ENCODE measurements around the gene SYT14.
"Not testable (repeated sequence)": the region's sequence is repeated elsewhere in the genome, so short reads cannot be mapped to it uniquely, and the experiment has no call there.

The SYT14 gene

DNA sequence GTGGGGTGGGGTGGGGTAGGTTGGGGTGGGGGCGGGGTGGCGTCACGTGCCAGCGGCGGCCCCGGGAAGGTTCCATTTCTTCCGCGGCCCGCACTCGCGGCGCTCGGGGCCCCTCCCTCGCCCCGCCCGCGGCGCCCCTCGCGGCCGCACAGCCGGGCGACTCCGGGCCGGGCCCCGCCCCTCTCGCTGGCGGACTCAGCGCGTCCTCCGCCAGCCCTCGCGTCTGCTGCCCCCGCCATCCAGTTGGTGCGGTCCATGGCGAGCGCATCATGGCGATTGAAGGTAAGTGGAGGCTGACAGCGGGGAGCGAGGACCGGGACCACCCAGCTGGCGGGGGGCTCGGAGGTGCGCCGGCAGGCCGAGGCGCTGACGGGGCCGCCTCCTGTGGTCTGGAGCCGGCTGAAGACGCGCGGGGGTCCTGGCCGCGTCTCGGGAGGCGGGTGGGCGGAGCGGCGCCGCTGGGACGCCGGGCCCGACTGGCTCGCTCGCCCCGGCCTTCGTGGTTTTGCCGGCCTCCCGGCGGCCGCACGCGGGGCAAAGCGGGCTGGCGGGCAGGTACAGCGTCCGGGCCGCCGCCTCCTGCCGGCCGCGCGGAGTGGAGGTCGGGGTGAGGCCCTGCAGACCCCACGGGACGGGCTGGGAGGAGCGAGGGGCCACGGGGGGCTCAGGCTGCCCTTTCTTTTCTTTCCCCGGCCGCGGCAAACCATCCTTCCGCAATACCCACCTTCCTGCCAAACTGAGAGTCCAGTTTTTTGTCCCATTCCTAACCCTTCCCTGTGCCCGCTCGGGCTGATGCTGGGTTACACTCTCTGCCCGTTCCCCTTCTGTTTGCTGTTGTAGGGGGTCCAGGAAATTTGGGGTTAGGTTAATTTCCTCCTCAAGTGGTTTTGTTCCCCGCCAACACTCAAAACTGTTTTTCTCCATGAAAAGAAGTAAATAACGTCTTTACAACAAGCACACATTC, at the start of gene SYT14:
Gene SYT14 (plus strand): TSS at position 222 of the 964 bp plus-strand sequence. CDS start 48 bp downstream, at position 270.
- DNase-seq (ENCODE audit: low read depth in 2 of 2): no peak

DNA sequence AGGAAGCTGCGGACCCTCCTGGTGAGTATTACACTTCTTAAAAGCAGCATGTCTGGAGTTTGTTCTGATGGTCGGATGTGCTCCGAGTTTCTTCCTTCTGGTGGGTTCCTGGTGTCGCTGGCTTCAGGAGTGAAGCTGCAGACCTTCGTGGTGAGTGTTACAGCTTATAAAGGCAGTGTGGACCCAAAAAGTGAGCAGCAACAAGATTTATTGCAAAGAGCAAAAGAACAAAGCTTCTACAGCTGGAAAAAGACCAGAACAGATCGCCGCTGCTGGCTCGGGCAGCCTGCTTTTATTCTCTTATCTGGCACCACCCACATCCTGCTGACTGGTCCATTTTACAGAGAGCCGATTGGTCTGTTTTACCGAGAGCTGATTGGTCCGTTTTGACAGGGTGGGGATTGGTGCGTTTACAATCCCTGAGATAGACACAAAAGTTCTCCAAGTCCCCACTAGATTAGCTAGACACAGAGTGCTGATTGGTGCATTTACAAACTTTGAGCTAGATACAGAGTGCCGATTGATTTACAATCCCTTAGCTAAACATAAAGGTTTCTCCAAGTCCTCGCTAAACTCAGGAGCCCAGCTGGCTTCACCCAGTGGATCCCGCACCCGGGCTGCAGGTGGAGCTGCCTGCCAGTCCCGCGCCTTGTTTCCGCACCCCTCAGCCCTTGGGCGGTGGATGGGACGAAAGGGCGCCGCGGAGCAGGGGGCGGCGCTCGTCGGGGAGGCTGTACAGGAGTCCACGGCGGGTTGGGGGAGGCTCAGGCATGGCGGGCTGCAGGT, 49.5 kb upstream of the SYT14 start:
- not testable (repeated sequence) for DNase-seq (ENCODE audit: low read depth in 2 of 2)

DNA sequence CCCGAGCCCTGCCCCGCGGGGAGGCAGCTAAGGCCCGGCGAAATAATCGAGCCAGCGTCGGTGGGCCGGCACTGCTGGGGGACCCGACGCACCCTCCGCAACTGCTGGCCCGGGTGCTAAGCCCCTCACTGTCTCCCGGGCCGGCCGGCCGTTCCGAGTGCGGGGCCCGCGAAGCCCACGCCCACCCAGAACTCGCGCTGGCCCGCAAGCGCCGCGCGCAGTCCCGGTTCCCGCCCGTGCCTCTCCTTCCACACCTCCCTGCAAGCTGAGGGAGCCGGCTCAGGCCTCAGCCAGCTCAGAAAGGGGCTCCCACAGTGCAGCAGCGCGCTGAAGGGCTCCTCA, 49.0 kb upstream of the SYT14 start:
- DNase-seq (ENCODE audit: low read depth in 2 of 2): no peak

DNA sequence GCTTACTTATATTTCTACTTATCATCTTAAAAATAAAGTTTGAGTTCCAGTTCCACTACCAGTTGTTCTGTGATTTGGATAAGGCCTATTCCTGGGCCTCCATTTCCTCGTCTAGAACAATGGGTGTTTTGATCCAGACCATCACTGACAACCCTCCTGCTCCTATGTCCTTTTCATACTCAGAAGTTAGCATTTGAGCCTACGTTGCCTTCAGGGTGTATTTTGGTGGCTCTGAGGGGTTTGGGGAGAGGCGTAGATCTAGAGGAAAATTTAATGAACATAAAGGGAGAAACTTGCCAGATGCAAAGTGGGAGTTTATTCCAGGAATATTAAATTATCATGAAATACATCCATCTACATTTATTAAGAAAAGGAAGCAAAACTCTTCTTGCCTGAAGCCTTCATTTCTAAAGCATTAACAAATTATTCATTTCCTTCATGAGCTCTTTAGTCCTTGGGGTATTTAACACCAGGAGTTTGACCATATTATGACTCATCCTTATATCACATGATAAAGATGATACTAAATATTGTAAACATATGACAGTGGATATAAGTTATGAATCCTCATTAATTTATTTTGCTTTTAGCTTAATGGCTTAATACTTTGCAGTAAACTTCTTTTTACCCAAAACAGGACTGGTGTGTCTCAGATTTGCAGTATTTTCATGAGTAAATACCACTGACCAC, 47.2 kb upstream of the SYT14 start:
- DNase-seq (ENCODE audit: low read depth in 2 of 2): no peak

DNA sequence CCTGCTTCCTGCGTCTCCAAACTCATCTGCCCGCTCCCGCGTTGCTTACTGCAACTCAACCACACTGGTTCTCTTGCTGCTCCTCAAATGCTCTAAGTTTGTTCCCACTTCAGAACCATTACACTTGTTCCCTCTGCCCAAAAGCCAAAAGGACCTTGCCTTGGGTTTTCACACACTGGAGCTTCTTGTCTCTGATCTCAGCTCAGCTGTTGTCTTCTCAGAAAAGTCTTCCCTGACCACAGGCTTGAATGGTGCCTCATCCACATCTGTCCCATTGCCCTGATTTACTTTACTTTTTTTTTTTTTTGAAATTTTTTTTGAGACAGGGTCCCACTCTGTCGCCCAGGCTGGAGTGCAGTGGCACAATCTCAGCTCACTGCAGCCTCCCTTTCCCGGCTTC, 44.3 kb upstream of the SYT14 start:
- no peak for DNase-seq (ENCODE audit: low read depth in 2 of 2)

DNA sequence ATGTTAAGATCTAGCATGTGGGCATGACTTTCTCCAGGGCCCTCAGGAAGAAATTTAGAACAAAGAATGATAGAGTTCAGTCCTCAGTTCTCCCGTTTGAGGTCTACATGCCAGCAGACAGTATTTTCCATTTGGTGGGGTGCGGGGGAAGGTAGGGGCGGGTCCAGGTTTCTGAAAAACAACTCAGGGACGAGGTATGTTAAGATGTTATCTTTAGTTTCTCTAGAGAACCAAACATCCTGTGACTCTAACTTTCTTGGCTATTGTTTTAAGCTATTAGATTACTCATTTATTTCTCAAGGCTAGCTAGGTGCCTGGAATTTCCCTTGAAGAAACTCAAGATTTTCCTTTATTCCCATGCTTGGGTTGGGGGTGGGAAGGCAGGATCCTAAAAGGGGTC, 42.3 kb upstream of the SYT14 start:
- DNase-seq (ENCODE audit: low read depth in 2 of 2): no peak

DNA sequence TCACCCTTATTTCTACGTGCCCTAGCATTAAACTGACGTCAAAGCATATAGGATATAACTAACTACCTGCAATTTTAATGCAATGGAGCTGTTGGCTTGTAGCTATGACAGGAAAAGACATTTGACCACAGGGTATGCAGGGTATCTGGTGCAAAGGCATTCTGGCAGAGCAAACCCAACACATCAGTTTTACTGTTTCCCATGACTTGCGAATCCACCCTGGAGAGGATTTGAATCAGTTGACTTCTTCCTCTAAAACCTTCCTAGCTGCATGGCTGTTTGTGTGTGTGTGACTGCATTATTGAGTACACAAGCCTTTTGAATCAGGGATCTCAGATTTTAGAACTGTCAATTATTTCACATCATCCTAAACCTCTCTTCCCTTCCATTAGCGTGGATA, 41.7 kb upstream of the SYT14 start:
- DNase-seq (ENCODE audit: low read depth in 2 of 2): no peak

DNA sequence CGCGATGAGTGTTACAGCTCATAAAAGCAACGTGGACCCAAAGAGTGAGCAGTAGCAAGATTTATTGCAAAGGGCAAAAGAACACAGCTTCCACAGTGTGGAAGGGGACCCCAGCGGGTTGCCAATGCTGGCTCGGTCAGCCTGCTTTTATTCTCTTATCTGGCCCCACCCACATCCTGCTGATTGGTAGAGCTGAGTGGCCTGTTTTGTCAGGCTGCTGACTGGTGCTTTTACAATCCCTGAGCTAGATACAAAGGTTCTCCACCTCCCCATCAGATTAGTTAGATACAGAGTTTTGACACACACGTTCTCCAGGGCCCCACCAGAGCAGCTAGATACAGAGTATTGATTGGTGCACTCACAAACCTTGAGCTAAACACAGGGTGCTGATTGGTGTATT, 39.7 kb upstream of the SYT14 start:
- not testable (repeated sequence) for DNase-seq (ENCODE audit: low read depth in 2 of 2)

DNA sequence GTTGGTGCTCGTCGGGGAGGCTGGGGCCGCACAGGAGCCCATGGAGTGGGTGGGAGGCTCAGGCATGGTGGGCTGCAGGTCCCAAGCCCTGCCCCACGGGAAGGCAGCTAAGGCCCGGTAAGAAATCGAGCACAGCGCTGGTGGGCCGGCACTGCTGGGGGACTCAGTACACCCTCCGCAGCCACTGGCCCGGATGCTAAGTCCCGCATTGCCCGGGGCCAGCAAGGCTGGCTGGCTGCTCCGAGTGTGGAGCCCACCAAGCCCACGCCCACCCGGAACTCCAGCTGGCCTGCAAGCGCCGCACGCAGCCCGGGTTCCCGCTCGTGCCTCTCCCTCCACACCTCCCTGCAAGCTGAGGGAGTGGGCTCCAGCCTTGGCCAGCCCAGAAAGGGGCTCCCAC, 39.2 kb upstream of the SYT14 start:
- DNase-seq (ENCODE audit: low read depth in 2 of 2): not testable (repeated sequence)

DNA sequence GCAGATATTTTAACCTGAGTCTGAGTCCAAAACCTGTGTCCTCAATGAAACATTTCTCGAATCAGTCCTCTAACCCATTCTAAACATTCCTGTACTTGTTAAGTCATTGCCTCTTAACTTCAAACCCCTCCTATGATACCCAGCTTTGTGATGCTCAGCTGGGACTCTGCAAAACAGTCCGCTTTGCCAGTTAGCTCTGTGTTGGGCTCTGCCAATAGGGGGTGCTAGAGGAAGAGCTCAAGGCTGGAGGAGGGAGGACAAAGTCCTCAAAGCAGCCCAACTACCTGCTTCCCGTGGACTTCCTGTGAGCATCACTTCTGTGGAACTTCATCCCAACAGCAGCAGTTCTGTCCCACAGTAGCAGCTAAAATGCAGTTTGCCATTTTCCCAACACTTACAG, 38.1 kb upstream of the SYT14 start:
- no peak for DNase-seq (ENCODE audit: low read depth in 2 of 2)

DNA sequence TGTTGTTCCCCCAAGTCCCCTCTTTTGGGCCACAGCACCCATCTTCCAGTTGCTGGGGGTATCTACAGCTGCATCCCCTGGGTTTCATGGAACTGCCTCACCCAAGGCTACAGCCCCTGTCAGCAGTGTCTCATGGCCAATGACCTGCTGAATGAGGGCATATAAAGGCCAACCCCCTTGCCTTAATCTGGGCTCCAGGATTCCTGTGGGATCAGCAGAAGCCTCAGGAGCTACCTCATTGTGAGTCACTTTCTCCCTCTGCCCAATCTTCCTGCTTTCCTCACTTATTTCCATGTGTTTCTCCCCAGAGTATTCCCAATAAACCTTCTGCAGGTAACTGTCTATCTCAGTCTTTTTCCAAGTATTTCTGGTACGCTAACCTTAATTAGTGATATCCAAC, 37.3 kb upstream of the SYT14 start:
- no peak for DNase-seq (ENCODE audit: low read depth in 2 of 2)

DNA sequence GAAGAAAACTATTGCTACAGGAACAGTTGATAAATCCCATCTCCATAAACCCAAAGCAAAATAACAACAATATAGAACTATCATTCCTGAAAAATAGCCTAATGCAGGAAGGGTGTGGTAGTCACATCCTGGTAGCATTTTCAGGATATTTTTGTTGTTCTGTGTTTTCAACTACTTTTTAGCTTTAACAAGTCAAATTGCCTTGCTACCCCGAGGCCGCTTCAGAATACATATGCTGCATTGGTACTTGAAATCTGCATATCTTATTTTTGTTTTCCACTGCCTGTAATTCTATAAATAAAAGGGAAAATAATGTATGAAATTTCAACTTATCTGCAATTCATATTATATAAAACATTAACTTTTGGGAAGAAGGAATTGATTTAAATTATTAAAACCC, 36.8 kb upstream of the SYT14 start:
- no peak for DNase-seq (ENCODE audit: low read depth in 2 of 2)

DNA sequence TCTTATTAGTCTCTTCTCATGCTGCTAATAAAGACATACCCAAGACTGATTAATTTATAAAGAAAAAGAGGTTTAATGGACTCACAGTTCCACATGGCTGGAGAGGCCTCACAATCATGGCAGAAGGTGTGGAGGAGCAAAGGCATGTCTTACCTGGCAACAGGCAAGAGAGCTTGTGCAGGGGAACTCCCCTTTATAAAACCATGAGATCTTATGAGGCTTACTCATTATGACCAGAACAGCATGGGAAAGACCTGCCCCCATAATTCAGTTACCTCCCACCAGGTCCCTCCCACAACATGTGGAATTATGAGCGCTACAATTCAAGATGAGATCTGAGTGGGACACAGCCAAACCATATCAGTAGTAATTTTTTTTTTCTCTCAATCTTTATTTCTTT, 33.2 kb upstream of the SYT14 start:
- DNase-seq (ENCODE audit: low read depth in 2 of 2): not testable (repeated sequence)

DNA sequence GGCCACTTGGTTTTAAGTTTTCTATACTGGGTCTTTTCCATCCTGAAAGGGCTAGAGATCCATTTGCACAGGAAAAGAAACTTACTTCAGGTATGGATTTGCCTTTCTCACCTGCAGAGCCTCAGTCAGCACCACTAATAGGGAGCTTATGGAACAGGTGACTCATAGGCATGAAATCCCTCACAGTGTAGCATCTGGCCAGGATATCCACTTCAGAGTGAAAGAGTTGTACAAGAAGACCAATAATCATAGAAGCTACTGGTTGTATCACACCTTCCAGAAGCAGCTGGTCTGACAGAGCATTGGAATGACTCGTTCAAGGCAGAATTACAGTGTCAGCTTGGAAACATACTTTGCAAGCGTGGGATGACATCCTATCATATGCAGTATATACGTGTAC, 26.3 kb upstream of the SYT14 start:
- no peak for DNase-seq (ENCODE audit: low read depth in 2 of 2)

DNA sequence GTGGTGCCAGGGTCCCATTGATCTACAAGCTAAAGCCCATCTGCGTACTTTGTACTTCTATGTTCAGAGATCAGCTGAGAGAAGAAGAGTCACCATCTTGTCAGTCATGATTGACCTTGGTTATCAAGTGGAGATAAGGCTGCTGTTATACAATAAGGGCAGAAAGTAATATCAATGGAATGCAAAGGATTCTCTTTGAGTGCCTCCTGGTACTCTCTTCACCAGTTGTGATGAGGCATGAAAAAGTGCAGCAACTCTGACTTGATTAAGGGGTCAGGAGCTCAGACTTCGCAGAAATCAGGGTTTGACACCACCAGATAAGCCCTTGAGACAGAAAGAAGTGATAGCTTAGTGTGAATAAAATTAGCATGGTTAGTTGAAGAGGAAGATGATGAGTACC, 25.7 kb upstream of the SYT14 start:
- DNase-seq (ENCODE audit: low read depth in 2 of 2): no peak

DNA sequence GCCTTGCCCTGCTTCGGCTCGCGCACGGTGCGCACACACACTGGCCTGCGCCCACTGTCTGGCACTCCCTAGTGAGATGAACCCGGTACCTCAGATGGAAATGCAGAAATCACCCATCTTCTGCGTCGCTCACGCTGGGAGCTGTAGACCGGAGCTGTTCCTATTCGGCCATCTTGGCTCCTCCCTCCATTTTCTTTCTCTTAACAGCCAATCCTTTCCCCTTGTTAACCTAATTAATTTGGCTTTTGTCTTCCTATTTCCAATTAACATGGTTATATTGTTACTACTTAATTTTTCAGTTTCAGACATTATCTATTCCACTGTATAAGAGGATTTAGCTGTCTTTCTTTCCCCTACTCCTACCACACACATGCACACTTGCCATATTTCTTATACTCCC, 18.4 kb upstream of the SYT14 start:
- DNase-seq (ENCODE audit: low read depth in 2 of 2): not testable (repeated sequence)

DNA sequence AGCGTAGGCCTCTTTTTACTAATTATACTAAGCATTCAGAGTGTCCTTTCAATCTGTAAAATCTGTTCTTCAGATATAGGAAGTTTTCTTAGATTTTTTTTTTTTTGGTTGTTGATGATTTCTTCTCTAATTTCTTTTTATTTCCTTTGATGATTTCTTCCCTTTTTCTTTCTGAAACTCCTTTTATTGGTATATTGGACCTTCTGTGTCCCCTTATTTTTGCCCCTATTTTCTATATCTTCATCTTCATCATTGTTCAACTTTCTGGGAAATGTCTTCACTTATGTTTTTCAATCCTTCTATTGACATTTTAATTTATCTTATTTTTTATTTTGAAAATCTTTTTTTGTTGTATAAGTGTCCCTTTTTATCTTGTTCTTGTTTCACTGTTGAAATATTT, 17.2 kb upstream of the SYT14 start:
- DNase-seq (ENCODE audit: low read depth in 2 of 2): no peak

DNA sequence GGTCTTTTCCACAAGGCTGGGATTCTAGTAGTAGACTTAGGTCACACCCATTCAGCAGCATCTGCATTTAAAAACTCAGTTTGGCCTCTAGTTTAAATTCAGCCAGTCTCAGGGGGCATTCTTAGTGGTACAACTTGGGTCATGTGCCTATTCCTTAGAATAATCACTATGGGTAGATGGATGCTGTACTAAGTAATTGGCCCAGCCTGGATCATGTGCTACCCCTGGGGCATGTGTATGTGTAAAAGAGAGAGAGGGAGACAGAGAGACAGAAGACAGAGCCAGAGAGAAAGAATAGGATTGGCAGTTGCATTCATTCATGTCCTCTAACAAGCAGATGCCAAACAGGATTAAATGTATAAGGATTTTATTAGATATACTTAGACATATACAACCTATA, 13.6 kb upstream of the SYT14 start:
- no peak for DNase-seq (ENCODE audit: low read depth in 2 of 2)

DNA sequence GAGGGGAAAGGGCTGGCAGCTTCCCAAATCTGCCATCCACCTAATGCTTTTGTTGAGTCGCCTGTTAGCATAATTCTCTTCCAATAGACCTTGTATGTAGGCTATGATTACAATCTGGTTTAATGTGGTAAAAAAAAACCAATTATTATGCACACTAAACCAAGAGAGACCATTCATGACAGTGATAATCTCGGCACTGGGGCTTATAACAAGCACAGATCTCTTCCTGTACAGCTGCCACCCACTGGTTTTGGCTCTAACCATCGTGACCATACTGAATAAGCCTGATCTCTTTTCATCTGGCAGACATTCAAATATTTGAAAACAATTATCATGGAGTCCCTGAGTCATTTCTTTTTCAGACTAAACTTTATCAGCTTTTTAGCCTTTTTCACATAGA, 12.0 kb upstream of the SYT14 start:
- DNase-seq (ENCODE audit: low read depth in 2 of 2): peak; percentile 78 to 79

DNA sequence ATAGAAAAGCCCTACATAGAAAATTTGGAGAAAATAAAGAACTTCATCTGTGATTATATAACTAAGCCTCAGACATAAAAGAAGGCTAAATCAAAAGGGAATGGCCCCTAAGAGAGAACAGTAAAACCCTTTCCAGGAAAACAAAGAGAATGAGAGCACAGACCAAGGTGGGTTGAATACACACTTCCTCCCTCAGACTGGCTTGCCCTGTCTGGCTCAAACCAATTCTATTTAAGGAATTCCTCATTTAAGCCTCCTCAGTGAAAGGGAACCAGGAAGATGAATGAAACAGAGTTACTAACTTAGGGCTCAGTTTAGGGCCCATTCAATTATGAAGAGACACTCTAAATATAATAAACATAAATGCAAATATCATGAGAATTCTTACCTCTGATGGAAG, 10.6 kb upstream of the SYT14 start:
- DNase-seq (ENCODE audit: low read depth in 2 of 2): no peak

DNA sequence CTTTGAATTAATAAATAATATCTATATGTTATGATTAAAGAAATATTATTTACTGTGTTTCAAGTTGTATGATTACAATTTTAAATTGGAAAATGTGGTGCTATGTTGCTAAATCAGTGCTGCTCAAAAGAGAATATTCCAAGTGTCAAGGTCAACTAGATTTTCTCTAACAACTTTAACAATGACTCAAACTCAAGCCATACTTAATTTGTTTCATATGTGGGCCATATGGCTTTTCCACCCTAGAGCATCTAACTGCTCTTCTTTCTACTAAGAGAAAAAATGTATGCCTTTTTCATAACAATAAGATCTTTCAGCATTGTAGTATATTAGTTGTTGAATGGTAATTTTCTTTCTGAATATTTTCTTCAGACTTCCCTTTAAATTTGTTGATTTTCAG, 8.3 kb upstream of the SYT14 start:
- peak in 1 of 2 experiments; percentile 28 for DNase-seq (ENCODE audit: low read depth in 2 of 2)

DNA sequence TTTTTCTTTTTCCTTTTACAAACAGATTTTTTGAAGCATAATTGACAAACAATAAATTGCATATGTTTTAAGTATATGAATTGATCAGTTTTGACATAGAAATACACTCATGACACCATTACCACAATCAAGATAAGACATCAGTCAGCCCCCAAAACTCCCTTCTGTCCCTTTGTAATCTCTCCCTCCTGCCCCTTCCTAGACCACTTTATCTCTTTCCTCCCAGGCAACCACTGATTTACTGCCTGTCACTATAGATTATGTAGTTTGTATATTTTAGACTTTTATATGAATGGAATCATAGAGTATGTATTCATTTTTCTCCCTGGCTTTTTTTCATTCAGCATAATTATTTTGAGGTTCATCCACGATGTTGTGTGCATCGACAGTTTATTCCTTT, 6.9 kb upstream of the SYT14 start:
- DNase-seq (ENCODE audit: low read depth in 2 of 2): no peak

All from fibroblast of skin of left biceps (primary cell).